ENCODE data around the gene CD300A. TPM values are rescaled to one million over a fixed set of nuclear protein-coding genes. Genes with fewer than 3 reads are reported as not detected.

The CD300A gene
- total and polyA plus RNA-seq, 2 donors (not counting 3 experiments of a cell fraction or from before 2014, with no cell fraction given), result not detected

- H3K79me2 ChIP-seq (ENCODE audit: control insufficient read depth, insufficient read depth, low read length), result no peaks in the 10 kb centered on the region
- H3K36me3 ChIP-seq (ENCODE audit: control insufficient read depth in 2 of 2, extremely low read depth in 1 of 2, insufficient read depth in 2 of 2, low read length in 2 of 2), result no peaks in the 10 kb centered on the region
- ChIA-PET CTCF (no interaction called here), POLR2A (no interaction called here)
- H3K4me2 ChIP-seq (ENCODE audit: insufficient read depth, low read length), result no peak within 1 kb of the TSS
- H2AFZ ChIP-seq (ENCODE audit: low read depth, low read length), result no peak within 1 kb of the TSS
- no peaks in the 10 kb centered on the region for H3K27me3 ChIP-seq (ENCODE audit: control insufficient read depth in 2 of 2, insufficient read depth in 2 of 2, low read length in 2 of 2)
- H3K27ac ChIP-seq (ENCODE audit: insufficient read depth, low read depth, low read length), result no peak within 1 kb of the TSS
- dilution Hi-C loops (cut with MboI; ENCODE audit: extremely low pct_ligation_motif_present, low sequenced_read_pairs) (no loop called here), intact Hi-C loops (cut with micrococcal nuclease) (no loop called here)
- TF ChIP-seq CTCF (IDR thresholded peaks at IDR 0.05; ENCODE audit: extremely low read depth in 1 of 2, insufficient read depth in 1 of 2, low read depth in 1 of 2, low read length in 2 of 2) (no peak), EZH2 (IDR thresholded peaks at IDR 0.05; ENCODE audit: borderline replicate concordance, low read depth, low read length, severe bottlenecking) (no peak)
- no peak within 1 kb of the TSS for H3K9ac ChIP-seq (replicated peaks; ENCODE audit: extremely low read depth, insufficient read depth, low read length)
- no peaks in the 10 kb centered on the region for H4K20me1 ChIP-seq (replicated peaks; ENCODE audit: control insufficient read depth, extremely low read depth, insufficient read depth, low read length)
- H3K4me1 ChIP-seq (ENCODE audit: control insufficient read depth, extremely low read depth, insufficient read depth, low read length), result no peaks in the 10 kb centered on the region
- no peaks in the 10 kb centered on the region for H3K9me3 ChIP-seq (replicated peaks; ENCODE audit: control insufficient read depth, insufficient read depth, low read length)
- H3K4me3 ChIP-seq (replicated peaks in 1 of 3; ENCODE audit: insufficient read depth in 1 of 3, low read depth in 1 of 3, low read length in 3 of 3), result no peak within 1 kb of the TSS
- BruUV-seq (replicated peaks), result no TSS peak
- FAIRE-seq, result no peak
- DNase-seq (ENCODE audit: low read depth, low spot score), result no peak
- no peaks in the 10 kb centered on the region for H3K9me1 ChIP-seq (replicated peaks; ENCODE audit: control insufficient read depth, extremely low read depth, insufficient read depth, low read length)
Observed at GRCh38 chr17:74531231-74531761, 64.9 kb downstream of the CD300A start, which contains the start of gene CD300LB. Gene CD300LB, minus strand, starts transcription at chr17:74531475. Its CDS starts 125 bp downstream, at chr17:74531350.

- no peak for FAIRE-seq
- Histone ChIP-seq H3K9me3 (replicated peaks; ENCODE audit: control insufficient read depth, insufficient read depth, low read length) (no peaks in the 10 kb centered on the region), H4K20me1 (replicated peaks; ENCODE audit: control insufficient read depth, extremely low read depth, insufficient read depth, low read length) (no peaks in the 10 kb centered on the region), H3K4me2 (ENCODE audit: insufficient read depth, low read length) (no peak overlapping the region), H2AFZ (ENCODE audit: low read depth, low read length) (no peak overlapping the region), H3K9me1 (replicated peaks; ENCODE audit: control insufficient read depth, extremely low read depth, insufficient read depth, low read length) (no peaks in the 10 kb centered on the region), H3K9ac (replicated peaks; ENCODE audit: extremely low read depth, insufficient read depth, low read length) (no peak overlapping the region), H3K36me3 (ENCODE audit: control insufficient read depth in 2 of 2, extremely low read depth in 1 of 2, insufficient read depth in 2 of 2, low read length in 2 of 2) (no peaks in the 10 kb centered on the region), H3K27me3 (ENCODE audit: control insufficient read depth in 2 of 2, insufficient read depth in 2 of 2, low read length in 2 of 2) (no peaks in the 10 kb centered on the region), H3K27ac (ENCODE audit: insufficient read depth, low read depth, low read length) (no peak overlapping the region), H3K4me1 (ENCODE audit: control insufficient read depth, extremely low read depth, insufficient read depth, low read length) (no peaks in the 10 kb centered on the region), H3K4me3 (replicated peaks in 1 of 3; ENCODE audit: insufficient read depth in 1 of 3, low read depth in 1 of 3, low read length in 3 of 3) (no peak overlapping the region), H3K79me2 (ENCODE audit: control insufficient read depth, insufficient read depth, low read length) (no peaks in the 10 kb centered on the region)
- POLR2A ChIA-PET, result no interaction called here
- BruUV-seq (replicated peaks), result no TSS peak
- dilution Hi-C loops (cut with MboI; ENCODE audit: extremely low pct_ligation_motif_present, low sequenced_read_pairs), result no loop called here
- CTCF ChIA-PET, result no interaction called here
- no peak for DNase-seq (ENCODE audit: low read depth, low spot score)
- TF ChIP-seq MYC (IDR thresholded peaks at IDR 0.05; ENCODE audit: low read depth, low read length) (no peak), CTCF (IDR thresholded peaks at IDR 0.05; ENCODE audit: extremely low read depth in 1 of 2, insufficient read depth in 1 of 2, low read depth in 1 of 2, low read length in 2 of 2) (no peak), FOS (IDR thresholded peaks at IDR 0.05; ENCODE audit: borderline replicate concordance, insufficient read depth, low read length) (no peak), GATA2 (IDR thresholded peaks at IDR 0.05; ENCODE audit: insufficient read depth, insufficient read length, low read depth, low read length) (no peak), POLR2AphosphoS5 (IDR thresholded peaks at IDR 0.05; ENCODE audit: insufficient read depth, low read depth, low read length) (no peak), JUN (IDR thresholded peaks at IDR 0.05; ENCODE audit: borderline replicate concordance, insufficient read depth, insufficient read length, low read depth) (no peak), POLR2A (IDR thresholded peaks at IDR 0.05; ENCODE audit: low read depth, low read length) (no peak), MAX (IDR thresholded peaks at IDR 0.05; ENCODE audit: insufficient read depth, insufficient read length) (no peak), EZH2 (IDR thresholded peaks at IDR 0.05; ENCODE audit: borderline replicate concordance, low read depth, low read length, severe bottlenecking) (no peak)
- intact Hi-C loops (cut with micrococcal nuclease), result no loop called here
Observed at GRCh38 chr17:74532115-74532514, 65.7 kb downstream of the CD300A start.

Data from endothelial cell of umbilical vein (primary cell).